LNCAP (cell line): ENCODE measurements around the gene FBXO47.

Source experiments
- CTCF ChIP-seq: fragments of 450-650 bp; IDR thresholded peaks from 2 replicates; pipeline ENCODE4 v1.5.1; 2017; ENCODE audit warnings: mild to moderate bottlenecking

The FBXO47 gene

DNA sequence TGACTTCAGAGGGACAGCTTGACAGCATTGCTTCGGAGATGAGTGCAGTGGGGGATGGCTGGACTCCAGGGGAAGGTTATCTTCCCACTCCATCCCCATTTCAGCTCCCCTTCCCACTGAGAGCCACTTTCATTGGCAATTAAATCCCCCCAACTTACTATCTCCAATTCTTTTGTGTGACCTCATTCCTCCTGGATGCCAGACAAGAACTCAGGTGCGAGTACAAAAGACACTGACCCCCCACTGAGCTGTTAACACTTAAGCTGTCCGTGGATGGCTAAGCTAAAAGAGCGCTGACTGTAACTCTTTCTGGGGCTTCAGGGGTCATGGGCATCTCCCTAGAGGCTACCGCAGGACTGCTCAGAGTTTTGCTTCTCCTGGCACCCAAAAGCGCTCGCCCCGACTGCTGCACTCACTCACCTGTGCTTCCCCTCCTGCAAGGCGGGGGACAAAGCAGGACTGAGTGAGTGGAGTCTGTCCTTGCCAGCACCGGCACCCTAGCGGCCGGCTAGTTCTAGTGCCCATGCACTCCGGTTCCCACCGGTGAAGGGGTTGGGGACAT is 44.8 kb upstream of the FBXO47 start:
- TF ChIP-seq CTCF = no peak

- no peak for TF ChIP-seq CTCF
Observed at GRCh38 chr17:39009581-39010001, 42.4 kb upstream of the FBXO47 start.

DNA sequence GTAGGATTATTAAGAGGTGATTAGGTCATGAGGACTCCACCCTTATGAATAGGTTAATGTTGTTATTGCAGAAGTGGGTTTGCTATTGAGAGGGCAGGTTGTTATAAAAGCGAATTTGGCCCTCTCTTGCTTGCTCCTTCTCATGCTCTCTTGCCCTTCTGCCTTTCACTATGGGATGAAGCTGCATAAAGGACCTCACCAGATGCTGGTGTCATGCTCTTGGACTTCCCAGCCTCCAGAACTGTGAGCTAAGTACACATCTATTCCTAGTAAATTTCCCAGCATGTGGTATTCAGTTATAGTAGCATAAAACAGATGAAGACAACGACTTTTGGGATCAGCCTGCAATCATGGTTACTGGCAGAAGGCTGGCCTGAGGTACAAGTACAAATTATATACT is 41.4 kb upstream of the FBXO47 start:
- TF ChIP-seq CTCF = no peak

DNA sequence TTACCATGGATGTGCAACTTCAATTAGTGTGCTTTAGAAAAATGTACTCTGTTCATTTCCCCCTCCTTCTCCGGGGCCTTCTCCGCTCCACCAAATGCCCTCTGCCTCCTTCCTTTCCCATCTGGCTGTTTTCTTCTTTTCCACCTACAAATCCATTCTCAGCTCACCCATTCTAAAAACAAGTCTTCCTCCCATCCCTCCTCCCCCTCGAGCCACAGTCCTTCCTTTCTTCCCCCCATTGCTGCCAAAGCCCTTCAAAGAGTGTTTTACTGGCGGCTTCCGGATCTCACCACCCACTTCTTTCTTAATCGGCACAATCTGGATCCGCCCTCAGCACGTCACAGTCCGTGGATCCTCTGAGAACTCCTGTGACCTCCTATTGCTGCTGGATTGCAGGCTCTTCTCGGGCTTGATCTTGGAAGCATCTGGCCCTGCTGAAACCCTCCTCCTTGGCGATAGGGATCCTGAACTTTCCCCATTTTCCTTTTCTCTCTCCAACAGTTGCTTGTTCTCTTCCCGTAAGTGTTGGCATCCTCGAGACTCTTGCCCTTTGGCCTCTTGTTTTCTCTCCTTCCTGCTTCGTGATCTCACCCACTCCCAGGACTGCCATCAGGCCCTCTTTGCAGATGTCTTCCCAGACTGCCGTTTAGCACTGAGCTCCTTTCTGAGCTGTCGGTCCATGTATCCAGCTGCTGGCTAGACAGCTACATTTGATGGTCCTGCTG is 36.0 kb upstream of the FBXO47 start:
- TF ChIP-seq CTCF = no peak

- TF ChIP-seq CTCF = no peak
Observed at GRCh38 chr17:39001703-39002637, 34.8 kb upstream of the FBXO47 start.

- TF ChIP-seq CTCF = no peak
Observed at GRCh38 chr17:39000021-39000601, 32.9 kb upstream of the FBXO47 start.

DNA sequence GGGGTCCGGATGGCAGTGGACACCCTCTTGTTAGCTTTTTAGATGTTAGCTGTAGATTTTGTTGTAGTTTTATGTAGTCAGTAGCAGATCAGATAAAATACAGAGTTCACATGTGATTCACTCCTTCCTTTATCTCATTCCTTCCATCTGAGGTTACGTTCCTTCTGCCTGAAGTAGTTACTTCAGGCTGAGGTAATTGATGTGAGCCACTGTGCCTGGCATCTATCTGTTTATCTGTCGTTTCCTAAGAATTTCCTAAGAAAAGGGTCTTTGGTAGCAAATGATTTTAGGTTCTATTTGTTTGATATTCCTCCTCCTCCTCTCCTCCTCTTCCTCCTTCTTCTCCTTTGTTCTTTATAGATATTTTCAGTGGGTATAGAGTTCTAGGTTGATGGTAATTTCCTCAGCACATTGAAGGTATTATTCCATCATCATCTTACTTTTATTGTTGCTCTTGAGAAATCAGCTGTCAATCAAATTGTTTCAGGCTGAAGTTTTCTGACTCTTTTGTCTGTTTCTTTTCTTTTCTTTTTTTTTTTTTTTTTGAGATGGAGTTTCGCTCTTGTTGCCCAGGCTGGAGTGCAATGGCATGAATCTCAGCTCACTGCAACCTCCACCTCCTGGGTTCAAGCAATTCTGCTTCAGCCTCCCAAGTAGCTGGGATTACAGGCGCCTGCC is 29.6 kb upstream of the FBXO47 start:
- TF ChIP-seq CTCF = no peak
